ENCODE results near the gene IGSF21.
A peak's percentile ranks its signal among the peaks of the same experiment; 100 is the strongest.

IGSF21 gene

DNA sequence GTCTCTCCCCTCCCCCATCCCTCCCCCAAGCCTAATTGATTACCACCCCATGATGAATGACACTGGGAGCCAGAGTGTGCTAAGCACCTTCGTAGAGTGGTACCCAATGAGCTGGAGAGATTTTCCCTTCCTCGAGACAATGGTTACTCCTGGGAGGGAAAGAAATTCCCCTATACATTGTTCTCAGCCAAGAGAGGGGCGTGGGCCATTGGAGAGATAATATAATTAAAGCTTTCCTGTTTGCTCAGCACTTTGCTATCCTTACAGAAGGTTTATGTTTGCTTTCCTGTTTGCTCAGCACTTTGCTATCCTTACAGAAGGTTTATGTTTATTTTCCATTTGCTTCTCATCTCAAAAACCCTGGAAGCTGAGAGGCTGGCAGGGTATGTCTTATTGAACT is 247.0 kb downstream of the IGSF21 start:
- Histone ChIP-seq H3K4ac (ENCODE audit: low read depth, low read length) (no peak overlapping the region), H3K9ac (ENCODE audit: low read length) (no peak overlapping the region), H3K4me2 (ENCODE audit: low read length) (no peak overlapping the region), H3K27me3 (ENCODE audit: insufficient read depth, low read length, poor library complexity) (no peaks in the 10 kb centered on the region), H3K4me1 (ENCODE audit: control insufficient read depth, low read depth, low read length) (peaks cover 4% of the 10 kb centered on the region), H2BK5ac (ENCODE audit: low read length) (no peak overlapping the region), H3K36me3 (ENCODE audit: control insufficient read depth, insufficient read depth, low read length) (no peaks in the 10 kb centered on the region), H2BK15ac (replicated peaks; ENCODE audit: low read depth) (no peak overlapping the region), H2BK120ac (ENCODE audit: low read depth, low read length) (no peak overlapping the region), H3K56ac (ENCODE audit: low read length) (no peak overlapping the region), H3K79me2 (ENCODE audit: control insufficient read depth, insufficient read depth, low read length) (no peaks in the 10 kb centered on the region), H3K79me1 (ENCODE audit: low read length) (no peaks in the 10 kb centered on the region), H3K27ac (ENCODE audit: low read depth, low read length) (no peak overlapping the region), H4K5ac (ENCODE audit: low read length) (no peak overlapping the region), H2AK5ac (ENCODE audit: low read length) (no peak overlapping the region), H3K23ac (ENCODE audit: low read length) (no peak overlapping the region), H4K8ac (ENCODE audit: low read depth, low read length) (no peak overlapping the region), H3K18ac (ENCODE audit: low read length) (no peak overlapping the region), H3K4me3 (ENCODE audit: low read length) (no peak overlapping the region)
- no CpG with 5 or more reads among the region's 3 CpGs for WGBS (ENCODE audit: extremely low coverage, insufficient coverage, low lambda C conversion rate)
- peak; percentile 83 for DNase-seq

DNA sequence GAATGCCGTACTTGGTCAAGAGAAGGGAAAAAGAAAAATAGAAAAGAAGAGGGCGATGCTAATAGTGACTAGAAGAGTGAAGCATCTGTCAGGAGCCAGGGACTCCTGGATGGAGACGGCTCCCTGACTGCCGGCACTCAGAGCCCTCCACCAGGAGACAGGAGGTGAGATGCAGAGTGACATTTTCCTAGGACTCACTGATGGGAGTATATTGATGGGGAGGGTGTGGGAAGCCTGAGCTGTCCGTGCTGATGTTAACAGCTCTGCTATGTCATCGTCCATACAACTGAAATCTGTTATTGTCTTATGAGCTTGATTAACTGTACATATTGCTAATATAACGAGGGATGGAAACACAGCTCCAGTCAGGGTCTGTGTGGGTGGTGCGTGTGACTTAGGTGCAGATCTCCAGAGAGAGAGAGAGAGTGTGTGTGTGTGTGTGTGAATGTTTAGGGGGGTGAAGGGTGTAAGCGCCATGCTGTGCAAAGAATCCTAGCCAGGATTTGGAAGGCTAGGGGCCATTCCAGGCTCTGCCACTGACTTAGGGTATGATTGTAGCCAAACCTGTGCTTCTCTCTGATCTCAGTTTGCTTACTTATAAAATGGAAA is 250.1 kb downstream of the IGSF21 start:
- no peak overlapping the region for H2BK15ac ChIP-seq (replicated peaks; ENCODE audit: low read depth)
- no peak overlapping the region for H3K4ac ChIP-seq (ENCODE audit: low read depth, low read length)
- no peak overlapping the region for H2BK5ac ChIP-seq (ENCODE audit: low read length)
- no peak overlapping the region for H3K4me3 ChIP-seq (ENCODE audit: low read length)
- H3K79me2 ChIP-seq (ENCODE audit: control insufficient read depth, insufficient read depth, low read length) = no peaks in the 10 kb centered on the region
- no peak overlapping the region for H3K56ac ChIP-seq (ENCODE audit: low read length)
- no peak overlapping the region for H4K8ac ChIP-seq (ENCODE audit: low read depth, low read length)
- no peak overlapping the region for H3K27ac ChIP-seq (ENCODE audit: low read depth, low read length)
- peaks cover 4% of the 10 kb centered on the region for H3K4me1 ChIP-seq (ENCODE audit: control insufficient read depth, low read depth, low read length)
- H3K36me3 ChIP-seq (ENCODE audit: control insufficient read depth, insufficient read depth, low read length) = no peaks in the 10 kb centered on the region
- H3K4me2 ChIP-seq (ENCODE audit: low read length) = no peak overlapping the region
- H3K79me1 ChIP-seq (ENCODE audit: low read length) = no peaks in the 10 kb centered on the region
- no CpG with 5 or more reads among the region's 9 CpGs for WGBS (ENCODE audit: extremely low coverage, insufficient coverage, low lambda C conversion rate)
- DNase-seq = no peak
- H2AK5ac ChIP-seq (ENCODE audit: low read length) = no peak overlapping the region
- no peak overlapping the region for H4K5ac ChIP-seq (ENCODE audit: low read length)
- no peaks in the 10 kb centered on the region for H3K27me3 ChIP-seq (ENCODE audit: insufficient read depth, low read length, poor library complexity)
- no peak overlapping the region for H2BK120ac ChIP-seq (ENCODE audit: low read depth, low read length)
- no peak overlapping the region for H3K9ac ChIP-seq (ENCODE audit: low read length)
- H3K18ac ChIP-seq (ENCODE audit: low read length) = no peak overlapping the region
- H3K23ac ChIP-seq (ENCODE audit: low read length) = no peak overlapping the region

DNA sequence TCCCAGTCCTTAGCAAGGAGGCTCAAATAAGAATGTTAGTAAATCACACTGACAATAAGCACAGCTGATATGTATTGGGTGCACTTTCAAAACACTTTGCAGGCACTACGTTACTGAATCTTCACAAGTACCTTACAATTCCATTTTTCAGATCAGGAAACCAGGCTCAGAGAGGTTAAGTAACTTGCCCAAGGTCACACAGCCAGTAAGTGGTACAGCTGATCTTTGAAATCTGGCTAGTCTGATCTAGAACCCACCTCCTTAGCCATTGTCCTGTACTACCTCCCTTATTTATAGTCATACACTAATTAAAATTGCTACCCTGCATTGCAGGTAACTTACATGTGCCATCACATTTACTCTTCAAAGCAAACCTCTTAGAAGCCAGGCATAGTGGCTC is 251.0 kb downstream of the IGSF21 start:
- Histone ChIP-seq H3K9ac (ENCODE audit: low read length) (no peak overlapping the region), H2BK5ac (ENCODE audit: low read length) (no peak overlapping the region), H4K5ac (ENCODE audit: low read length) (no peak overlapping the region), H3K56ac (ENCODE audit: low read length) (no peak overlapping the region), H2BK15ac (replicated peaks; ENCODE audit: low read depth) (no peak overlapping the region), H4K8ac (ENCODE audit: low read depth, low read length) (no peak overlapping the region), H3K4me1 (ENCODE audit: control insufficient read depth, low read depth, low read length) (peaks cover 4% of the 10 kb centered on the region), H3K36me3 (ENCODE audit: control insufficient read depth, insufficient read depth, low read length) (no peaks in the 10 kb centered on the region), H2AK5ac (ENCODE audit: low read length) (no peak overlapping the region), H3K4ac (ENCODE audit: low read depth, low read length) (no peak overlapping the region), H3K18ac (ENCODE audit: low read length) (no peak overlapping the region), H3K79me2 (ENCODE audit: control insufficient read depth, insufficient read depth, low read length) (no peaks in the 10 kb centered on the region), H3K4me3 (ENCODE audit: low read length) (no peak overlapping the region), H2BK120ac (ENCODE audit: low read depth, low read length) (no peak overlapping the region), H3K4me2 (ENCODE audit: low read length) (no peak overlapping the region), H3K79me1 (ENCODE audit: low read length) (no peaks in the 10 kb centered on the region), H3K27ac (ENCODE audit: low read depth, low read length) (no peak overlapping the region), H3K23ac (ENCODE audit: low read length) (no peak overlapping the region), H3K27me3 (ENCODE audit: insufficient read depth, low read length, poor library complexity) (no peaks in the 10 kb centered on the region)
- no peak for DNase-seq
- no CpG with 5 or more reads among the region's 1 CpG for WGBS (ENCODE audit: extremely low coverage, insufficient coverage, low lambda C conversion rate)

DNA sequence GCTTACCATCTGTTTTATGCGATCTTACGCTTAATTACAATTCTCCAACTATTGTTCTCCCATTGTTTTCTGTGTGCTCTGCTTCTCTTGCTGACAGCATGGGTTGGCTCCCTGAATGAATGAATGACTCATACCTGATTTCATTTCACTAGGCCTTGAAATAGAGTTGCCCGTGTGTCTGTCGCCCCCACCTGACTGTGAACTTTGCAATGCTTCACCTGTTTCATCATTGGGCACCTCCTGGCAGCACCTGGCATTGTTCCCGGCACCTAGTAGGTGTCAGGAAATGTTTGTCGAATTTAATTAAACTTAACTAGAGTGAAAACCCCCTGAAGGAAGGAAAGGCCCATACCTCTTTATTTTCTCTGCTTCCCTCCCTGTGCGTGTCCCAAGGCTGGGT is 252.7 kb downstream of the IGSF21 start:
- Histone ChIP-seq H3K18ac (ENCODE audit: low read length) (no peak overlapping the region), H3K23ac (ENCODE audit: low read length) (no peak overlapping the region)

DNA sequence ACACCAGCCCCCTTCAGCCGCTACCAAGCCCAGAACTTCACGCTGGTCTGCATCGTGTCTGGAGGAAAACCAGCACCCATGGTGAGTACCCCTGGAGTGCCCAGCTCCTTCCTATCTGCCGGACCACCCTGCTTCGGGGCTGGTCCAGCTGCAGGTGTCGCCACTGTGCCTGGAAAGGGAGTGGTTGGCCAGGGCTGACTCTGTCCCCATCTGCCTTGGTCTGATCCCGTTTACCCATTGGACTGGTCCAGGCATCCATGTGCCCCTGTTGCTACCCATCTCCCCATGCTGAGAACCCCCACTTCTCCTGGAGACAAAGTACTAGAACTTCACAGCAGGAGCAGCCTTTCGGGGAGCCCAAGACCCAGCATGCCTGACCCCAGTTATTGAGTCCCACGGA is 254.6 kb downstream of the IGSF21 start:
- Histone ChIP-seq H2BK5ac (ENCODE audit: low read length) (no peak overlapping the region), H3K56ac (ENCODE audit: low read length) (no peak overlapping the region), H3K23ac (ENCODE audit: low read length) (no peak overlapping the region), H3K27me3 (ENCODE audit: insufficient read depth, low read length, poor library complexity) (no peaks in the 10 kb centered on the region), H3K4me2 (ENCODE audit: low read length) (no peak overlapping the region), H2AK5ac (ENCODE audit: low read length) (no peak overlapping the region), H3K27ac (ENCODE audit: low read depth, low read length) (no peak overlapping the region), H3K4ac (ENCODE audit: low read depth, low read length) (no peak overlapping the region), H3K79me2 (ENCODE audit: control insufficient read depth, insufficient read depth, low read length) (no peaks in the 10 kb centered on the region), H4K5ac (ENCODE audit: low read length) (no peak overlapping the region), H3K9ac (ENCODE audit: low read length) (no peak overlapping the region), H3K79me1 (ENCODE audit: low read length) (no peaks in the 10 kb centered on the region), H2BK120ac (ENCODE audit: low read depth, low read length) (no peak overlapping the region), H3K4me3 (ENCODE audit: low read length) (no peak overlapping the region), H4K8ac (ENCODE audit: low read depth, low read length) (no peak overlapping the region), H3K4me1 (ENCODE audit: control insufficient read depth, low read depth, low read length) (no peaks in the 10 kb centered on the region), H3K18ac (ENCODE audit: low read length) (no peak overlapping the region), H2BK15ac (replicated peaks; ENCODE audit: low read depth) (no peak overlapping the region), H3K36me3 (ENCODE audit: control insufficient read depth, insufficient read depth, low read length) (no peaks in the 10 kb centered on the region)
- no peak for DNase-seq
- no CpG with 5 or more reads among the region's 9 CpGs for WGBS (ENCODE audit: extremely low coverage, insufficient coverage, low lambda C conversion rate)

More for the DNA sequence above, 252.7 kb downstream of the IGSF21 start:
- Histone ChIP-seq H3K27me3 (ENCODE audit: insufficient read depth, low read length, poor library complexity) (no peaks in the 10 kb centered on the region), H3K56ac (ENCODE audit: low read length) (no peak overlapping the region), H4K5ac (ENCODE audit: low read length) (no peak overlapping the region), H2BK120ac (ENCODE audit: low read depth, low read length) (no peak overlapping the region), H3K79me2 (ENCODE audit: control insufficient read depth, insufficient read depth, low read length) (no peaks in the 10 kb centered on the region), H3K4me1 (ENCODE audit: control insufficient read depth, low read depth, low read length) (no peaks in the 10 kb centered on the region), H3K4ac (ENCODE audit: low read depth, low read length) (no peak overlapping the region), H3K27ac (ENCODE audit: low read depth, low read length) (no peak overlapping the region), H2BK15ac (replicated peaks; ENCODE audit: low read depth) (no peak overlapping the region), H3K36me3 (ENCODE audit: control insufficient read depth, insufficient read depth, low read length) (no peaks in the 10 kb centered on the region), H3K4me3 (ENCODE audit: low read length) (no peak overlapping the region), H2AK5ac (ENCODE audit: low read length) (no peak overlapping the region), H2BK5ac (ENCODE audit: low read length) (no peak overlapping the region), H3K9ac (ENCODE audit: low read length) (no peak overlapping the region), H3K4me2 (ENCODE audit: low read length) (no peak overlapping the region), H4K8ac (ENCODE audit: low read depth, low read length) (no peak overlapping the region), H3K79me1 (ENCODE audit: low read length) (no peaks in the 10 kb centered on the region)
- DNase-seq = peak; percentile 37
- no CpG with 5 or more reads among the region's 7 CpGs for WGBS (ENCODE audit: extremely low coverage, insufficient coverage, low lambda C conversion rate)

DNA sequence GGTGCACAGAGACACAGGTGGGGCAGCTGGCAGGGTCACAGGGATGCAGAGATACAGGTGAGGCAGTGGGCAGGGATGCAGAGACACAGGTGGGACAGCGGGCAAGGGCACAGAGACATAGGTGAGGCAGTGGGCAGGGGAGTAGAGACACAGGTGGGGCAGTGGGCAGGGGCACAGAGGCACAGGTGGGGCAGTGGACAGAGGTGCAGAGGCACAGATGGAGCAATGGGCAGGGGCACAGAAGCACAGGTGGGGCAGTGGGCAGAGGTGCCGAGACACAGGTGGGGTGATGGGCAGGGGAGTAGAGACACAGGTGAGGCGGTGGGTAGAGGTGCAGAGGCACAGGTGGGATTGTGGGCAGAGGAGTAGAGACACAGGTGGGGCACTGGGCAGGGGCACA is 255.8 kb downstream of the IGSF21 start:
- H3K79me1 ChIP-seq (ENCODE audit: low read length) = no peaks in the 10 kb centered on the region
- H3K23ac ChIP-seq (ENCODE audit: low read length) = no peak overlapping the region
- no peak overlapping the region for H2AK5ac ChIP-seq (ENCODE audit: low read length)
- no peak overlapping the region for H3K4ac ChIP-seq (ENCODE audit: low read depth, low read length)
- H3K4me3 ChIP-seq (ENCODE audit: low read length) = no peak overlapping the region
- no peaks in the 10 kb centered on the region for H3K36me3 ChIP-seq (ENCODE audit: control insufficient read depth, insufficient read depth, low read length)
- no CpG with 5 or more reads among the region's 3 CpGs for WGBS (ENCODE audit: extremely low coverage, insufficient coverage, low lambda C conversion rate)
- no peak overlapping the region for H4K5ac ChIP-seq (ENCODE audit: low read length)
- H3K4me2 ChIP-seq (ENCODE audit: low read length) = no peak overlapping the region
- H2BK5ac ChIP-seq (ENCODE audit: low read length) = no peak overlapping the region
- no peaks in the 10 kb centered on the region for H3K4me1 ChIP-seq (ENCODE audit: control insufficient read depth, low read depth, low read length)
- no peak overlapping the region for H4K8ac ChIP-seq (ENCODE audit: low read depth, low read length)
- H3K79me2 ChIP-seq (ENCODE audit: control insufficient read depth, insufficient read depth, low read length) = no peaks in the 10 kb centered on the region
- H3K9ac ChIP-seq (ENCODE audit: low read length) = no peak overlapping the region
- no peak overlapping the region for H3K18ac ChIP-seq (ENCODE audit: low read length)
- no peak overlapping the region for H3K56ac ChIP-seq (ENCODE audit: low read length)
- H3K27ac ChIP-seq (ENCODE audit: low read depth, low read length) = no peak overlapping the region
- no peak overlapping the region for H2BK120ac ChIP-seq (ENCODE audit: low read depth, low read length)
- H3K27me3 ChIP-seq (ENCODE audit: insufficient read depth, low read length, poor library complexity) = no peaks in the 10 kb centered on the region
- no peak for DNase-seq
- H2BK15ac ChIP-seq (replicated peaks; ENCODE audit: low read depth) = no peak overlapping the region

Data from mesendoderm (in vitro differentiated cells).